ENCODE data around the gene NFATC2. TPM values are rescaled to one million over a fixed set of nuclear protein-coding genes. Genes with fewer than 3 reads are reported as not detected.

NFATC2 gene
- total RNA-seq, 1 donor from 2014 or later: 4.2 TPM

DNA sequence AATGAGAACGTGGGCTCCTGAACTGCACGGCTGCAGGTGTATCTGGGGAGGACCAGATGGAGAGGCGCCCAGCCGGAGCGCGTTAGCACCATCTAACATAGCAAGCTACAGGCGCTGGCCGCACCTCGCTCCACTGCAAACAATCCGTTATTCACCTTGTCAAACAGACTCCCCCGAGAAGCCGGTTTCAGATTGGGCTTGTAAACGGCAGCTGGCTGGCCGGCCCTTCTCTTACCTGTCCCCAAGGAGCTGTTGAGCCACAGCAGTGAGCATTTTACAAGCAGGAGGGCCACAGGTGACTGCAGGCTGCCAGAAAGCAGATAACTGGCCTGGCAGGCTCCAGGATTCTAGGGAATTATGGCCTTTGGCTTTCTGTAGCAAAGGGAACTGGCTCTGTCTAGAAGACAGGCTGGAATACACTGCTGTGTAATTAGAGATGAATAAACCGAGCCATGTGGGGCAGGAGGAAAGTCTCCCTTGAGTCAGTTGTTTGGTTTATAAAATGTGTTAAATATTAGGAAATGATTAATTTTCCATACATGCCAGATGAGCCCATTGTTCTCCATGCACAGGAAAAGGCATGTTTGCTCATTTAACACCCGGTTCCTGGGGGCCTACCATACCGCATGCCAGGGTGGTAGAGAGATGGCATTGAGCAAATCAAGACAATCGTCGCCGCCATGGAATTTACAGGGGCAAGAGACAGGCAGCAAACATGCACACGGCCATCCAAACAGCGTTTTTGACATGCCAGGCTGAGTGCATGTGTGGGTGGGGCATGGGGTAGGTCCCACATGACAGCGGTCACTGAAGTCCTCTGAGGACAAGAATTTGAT, 159.3 kb downstream of the NFATC2 start:
- peaks cover 7% of the 10 kb centered on the region for H3K4me1 ChIP-seq
- no peaks in the 10 kb centered on the region for H3K36me3 ChIP-seq
- TF ChIP-seq CTCF (IDR thresholded peaks at IDR 0.05; ENCODE audit: borderline replicate concordance): no peak
- H3K27me3 ChIP-seq (ENCODE audit: low read depth): no peaks in the 10 kb centered on the region
- no peaks in the 10 kb centered on the region for H3K9me3 ChIP-seq (replicated peaks)
- DNase-seq: no peak
- H3K4me3 ChIP-seq: no peak overlapping the region
- H3K27ac ChIP-seq (replicated peaks): no peak overlapping the region
- intact Hi-C loops (cut with micrococcal nuclease): no loop called here

GRCh38 chr20:51382111-51382985, 160.2 kb downstream of the NFATC2 start:
- TF ChIP-seq CTCF (IDR thresholded peaks at IDR 0.05; ENCODE audit: borderline replicate concordance): no peak
- no peak for DNase-seq
- Histone ChIP-seq H3K36me3 (no peaks in the 10 kb centered on the region), H3K27ac (replicated peaks) (no peak overlapping the region), H3K4me1 (peaks cover 7% of the 10 kb centered on the region), H3K9me3 (replicated peaks) (no peaks in the 10 kb centered on the region), H3K27me3 (ENCODE audit: low read depth) (no peaks in the 10 kb centered on the region), H3K4me3 (no peak overlapping the region)
- intact Hi-C loops (cut with micrococcal nuclease): no loop called here

DNA sequence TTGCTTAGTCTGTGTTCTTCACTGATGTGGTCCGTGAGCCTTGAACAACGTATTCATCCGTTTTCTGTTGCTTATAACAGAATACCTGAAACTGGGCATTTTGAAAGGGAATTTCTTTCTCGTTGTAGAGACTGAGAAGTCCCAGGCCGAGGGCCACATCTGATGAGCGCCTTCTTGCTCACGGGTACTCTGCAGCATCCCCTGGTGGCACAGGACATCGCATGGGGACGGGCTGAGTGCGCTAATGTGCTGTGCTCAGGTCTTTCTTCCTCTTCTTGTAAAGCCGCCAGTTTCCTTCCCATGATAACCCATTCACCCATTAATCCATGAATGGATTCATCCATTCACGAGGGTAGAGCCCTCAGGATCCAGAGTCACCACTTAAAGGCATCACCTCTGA, 161.0 kb downstream of the NFATC2 start:
- Histone ChIP-seq H3K9me3 (replicated peaks) (no peaks in the 10 kb centered on the region), H3K27me3 (ENCODE audit: low read depth) (no peaks in the 10 kb centered on the region), H3K27ac (replicated peaks) (no peak overlapping the region), H3K4me3 (no peak overlapping the region), H3K4me1 (peaks cover 7% of the 10 kb centered on the region), H3K36me3 (no peaks in the 10 kb centered on the region)
- intact Hi-C loops (cut with micrococcal nuclease): no loop called here
- TF ChIP-seq CTCF (IDR thresholded peaks at IDR 0.05; ENCODE audit: borderline replicate concordance): no peak
- DNase-seq: no peak

- intact Hi-C loops (cut with micrococcal nuclease): no loop called here
- DNase-seq: no peak
- no peak overlapping the region for H3K27ac ChIP-seq (replicated peaks)
These were observed 161.8 kb downstream of the NFATC2 start for GRCh38 chr20:51380401-51381385.

More at GRCh38 chr20:51380401-51381385, 161.8 kb downstream of the NFATC2 start:
- Histone ChIP-seq H3K9me3 (replicated peaks) (no peaks in the 10 kb centered on the region), H3K4me3 (no peak overlapping the region), H3K4me1 (peaks cover 7% of the 10 kb centered on the region), H3K27me3 (ENCODE audit: low read depth) (no peaks in the 10 kb centered on the region), H3K36me3 (no peaks in the 10 kb centered on the region)
- TF ChIP-seq CTCF (IDR thresholded peaks at IDR 0.05; ENCODE audit: borderline replicate concordance): no peak
